Measurements from ENCODE around the gene MOB3C.
A peak's percentile ranks its signal among the peaks of the same experiment; 100 is the strongest.
"Not testable (repeated sequence)": the region's sequence is repeated elsewhere in the genome, so short reads cannot be mapped to it uniquely, and the experiment has no call there.

The MOB3C gene

GRCh38 chr1:46616277-46617107 lies at the start of gene MOB3C:
Gene MOB3C, minus strand, starts transcription at chr1:46616811. Its CDS starts 3,490 bp downstream, at chr1:46613321.
- DNase-seq, result peak; percentile 68

GRCh38 chr1:46665983-46666382 lies 49.4 kb upstream of the MOB3C start:
- DNase-seq, result no peak

GRCh38 chr1:46662919-46663318 lies 46.3 kb upstream of the MOB3C start:
- DNase-seq, result not testable (repeated sequence)

GRCh38 chr1:46660116-46660515 lies 43.5 kb upstream of the MOB3C start:
- not testable (repeated sequence) for DNase-seq

- no peak for DNase-seq
Observed at GRCh38 chr1:46659307-46659870, 42.8 kb upstream of the MOB3C start.

- no peak for DNase-seq
Observed at GRCh38 chr1:46657775-46658174, 41.2 kb upstream of the MOB3C start.

- no peak for DNase-seq
Observed at GRCh38 chr1:46656643-46657042, 40.0 kb upstream of the MOB3C start.

- no peak for DNase-seq
Observed at GRCh38 chr1:46655848-46656247, 39.2 kb upstream of the MOB3C start.

- DNase-seq, result not testable (repeated sequence)
Observed at GRCh38 chr1:46654698-46655097, 38.1 kb upstream of the MOB3C start.

GRCh38 chr1:46654012-46654411 lies 37.4 kb upstream of the MOB3C start:
- DNase-seq, result no peak

- DNase-seq, result no peak
Observed at GRCh38 chr1:46653405-46653958, 36.9 kb upstream of the MOB3C start.

- no peak for DNase-seq
Observed at GRCh38 chr1:46652321-46653100, 35.9 kb upstream of the MOB3C start.

GRCh38 chr1:46651152-46651551 lies 34.5 kb upstream of the MOB3C start:
- not testable (repeated sequence) for DNase-seq

GRCh38 chr1:46650491-46650890 lies 33.9 kb upstream of the MOB3C start:
- DNase-seq, result no peak

GRCh38 chr1:46649764-46650163 lies 33.2 kb upstream of the MOB3C start:
- DNase-seq, result no peak

- no peak for DNase-seq
Observed at GRCh38 chr1:46647611-46648010, 31.0 kb upstream of the MOB3C start.

- no peak for DNase-seq
Observed at GRCh38 chr1:46646844-46647243, 30.2 kb upstream of the MOB3C start.

- no peak for DNase-seq
Observed at GRCh38 chr1:46646331-46646730, 29.7 kb upstream of the MOB3C start.

GRCh38 chr1:46645815-46646214 lies 29.2 kb upstream of the MOB3C start:
- no peak for DNase-seq

- DNase-seq, result peak; percentile 91
Observed at GRCh38 chr1:46643368-46643775, 26.8 kb upstream of the MOB3C start.

GRCh38 chr1:46642115-46642680 lies 25.6 kb upstream of the MOB3C start:
- no peak for DNase-seq

GRCh38 chr1:46639547-46639946 lies 22.9 kb upstream of the MOB3C start:
- no peak for DNase-seq

GRCh38 chr1:46638921-46639320 lies 22.3 kb upstream of the MOB3C start:
- no peak for DNase-seq
